Measurements from ENCODE around the gene EVX2. TPM values are rescaled to one million over a fixed set of nuclear protein-coding genes. Genes with fewer than 3 reads are reported as not detected.

The EVX2 gene
- total RNA-seq, 2 experiments from 2014 or later: not detected

DNA sequence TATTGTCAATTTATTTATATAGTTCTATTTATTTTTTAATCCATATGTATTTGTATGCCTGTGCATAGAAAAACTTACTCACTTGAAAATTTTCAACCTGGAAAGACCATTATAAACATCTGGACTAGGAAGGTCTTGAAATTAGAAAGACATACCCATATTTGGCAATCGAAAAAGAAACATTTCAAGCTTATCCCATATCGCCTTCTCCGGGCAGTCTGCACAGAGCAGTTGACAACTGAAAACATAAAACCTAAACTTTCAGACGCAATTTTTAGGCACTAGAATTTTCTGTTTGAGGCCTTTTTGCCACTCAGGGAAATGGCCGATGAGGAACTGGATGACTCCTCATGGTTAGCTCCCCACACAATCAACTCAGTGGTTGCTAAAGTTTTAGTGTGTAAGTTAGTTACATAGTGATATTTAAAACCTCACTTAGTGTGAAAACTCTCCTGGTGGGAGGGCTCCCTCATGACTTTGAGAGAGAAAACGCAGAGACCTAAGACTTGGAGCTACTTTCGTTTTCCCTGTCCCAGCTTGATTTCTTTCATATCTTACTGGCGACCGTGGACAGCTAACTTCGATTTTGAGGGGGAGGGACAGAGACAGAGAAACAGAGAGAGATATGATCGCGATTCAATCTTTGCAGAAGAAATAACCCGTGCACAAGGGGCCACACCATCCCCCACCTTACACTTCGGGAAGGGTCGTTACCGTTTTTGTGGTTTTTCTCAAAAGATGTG, 12.7 kb upstream of the EVX2 start:
- Mint-ChIP-seq H3K27me3 (peaks cover 90% of the 10 kb centered on the region), H3K4me3 (peak overlapping the region; percentile 49), H3K4me1 (ENCODE audit: low read depth) (peaks cover 43% of the 10 kb centered on the region), H3K9me3 (no peaks in the 10 kb centered on the region), H3K27ac (no peak overlapping the region), H3K36me3 (ENCODE audit: low read depth) (no peaks in the 10 kb centered on the region)
- ChIA-PET CTCF (interaction anchor here (1.0 to 2.6 kb wide), 4 partner anchors 15 to 1397 kb away, joined by 3 to 11 read pairs (median 6); no protein-coding TSS in a partner anchor), POLR2A (interaction anchor here (0.6 to 1.7 kb wide), 5 partner anchors 11 to 175 kb away, joined by 3 to 4 read pairs (median 4); partner anchors contain the start of gene LNPK)
- no peak overlapping the region for H3K27ac ChIP-seq (ENCODE audit: low read depth in 1 of 2, low read length in 2 of 2)
- intact Hi-C loops (cut with DNase I, micrococcal nuclease): loop anchor here (2.0 to 10.0 kb wide), 7 partner anchors 14 to 1402 kb away; no protein-coding TSS in a partner anchor
- H3K4me1 ChIP-seq (ENCODE audit: insufficient read depth, low read length): peaks cover 43% of the 10 kb centered on the region
- H3K9me3 ChIP-seq (ENCODE audit: control insufficient read depth in 1 of 2, insufficient read depth in 1 of 2, low read length in 2 of 2): peaks cover 7 to 50% of the 10 kb centered on the region in 2 experiments
- ATAC-seq (ENCODE audit: poor library complexity) (no peak), DNase-seq (peak in 1 of 14 experiments; percentile 13)
- no peaks in the 10 kb centered on the region for H3K36me3 ChIP-seq (ENCODE audit: insufficient read depth, low read length)
- peak overlapping the region; percentile 52 for H3K4me3 ChIP-seq (ENCODE audit: low read length)
- TF ChIP-seq, protein P1, sequence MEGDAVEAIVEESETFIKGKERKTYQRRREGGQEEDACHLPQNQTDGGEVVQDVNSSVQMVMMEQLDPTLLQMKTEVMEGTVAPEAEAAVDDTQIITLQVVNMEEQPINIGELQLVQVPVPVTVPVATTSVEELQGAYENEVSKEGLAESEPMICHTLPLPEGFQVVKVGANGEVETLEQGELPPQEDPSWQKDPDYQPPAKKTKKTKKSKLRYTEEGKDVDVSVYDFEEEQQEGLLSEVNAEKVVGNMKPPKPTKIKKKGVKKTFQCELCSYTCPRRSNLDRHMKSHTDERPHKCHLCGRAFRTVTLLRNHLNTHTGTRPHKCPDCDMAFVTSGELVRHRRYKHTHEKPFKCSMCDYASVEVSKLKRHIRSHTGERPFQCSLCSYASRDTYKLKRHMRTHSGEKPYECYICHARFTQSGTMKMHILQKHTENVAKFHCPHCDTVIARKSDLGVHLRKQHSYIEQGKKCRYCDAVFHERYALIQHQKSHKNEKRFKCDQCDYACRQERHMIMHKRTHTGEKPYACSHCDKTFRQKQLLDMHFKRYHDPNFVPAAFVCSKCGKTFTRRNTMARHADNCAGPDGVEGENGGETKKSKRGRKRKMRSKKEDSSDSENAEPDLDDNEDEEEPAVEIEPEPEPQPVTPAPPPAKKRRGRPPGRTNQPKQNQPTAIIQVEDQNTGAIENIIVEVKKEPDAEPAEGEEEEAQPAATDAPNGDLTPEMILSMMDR (IDR thresholded peaks at IDR 0.05): no peak
- H3K27me3 ChIP-seq (ENCODE audit: control insufficient read depth in 1 of 2, insufficient read depth in 2 of 2, low read length in 2 of 2): peaks cover 90 to 92% of the 10 kb centered on the region in 2 experiments

- Histone ChIP-seq H3K9me3 (ENCODE audit: control insufficient read depth in 1 of 2, insufficient read depth in 1 of 2, low read length in 2 of 2) (peaks cover 7 to 50% of the 10 kb centered on the region in 2 experiments), H3K4me3 (ENCODE audit: low read length) (no peak overlapping the region), H3K27ac (ENCODE audit: low read depth in 1 of 2, low read length in 2 of 2) (no peak overlapping the region), H3K27me3 (ENCODE audit: control insufficient read depth in 1 of 2, insufficient read depth in 2 of 2, low read length in 2 of 2) (peaks cover 89 to 92% of the 10 kb centered on the region in 2 experiments), H3K36me3 (ENCODE audit: insufficient read depth, low read length) (no peaks in the 10 kb centered on the region), H3K4me1 (ENCODE audit: insufficient read depth, low read length) (peaks cover 43% of the 10 kb centered on the region)
- no peaks in the 10 kb centered on the region for H3K36me3 Mint-ChIP-seq (ENCODE audit: low read depth)
- peaks cover 90% of the 10 kb centered on the region for H3K27me3 Mint-ChIP-seq
- ChIA-PET CTCF (no interaction called here), POLR2A (interaction anchor here (1.7 kb wide), 1 partner anchor 15 kb away, joined by 4 read pairs; no protein-coding TSS in a partner anchor)
- intact Hi-C loops (cut with DNase I, micrococcal nuclease): loop anchor here (5.0 to 10.0 kb wide), 5 partner anchors 728 to 1401 kb away; no protein-coding TSS in a partner anchor
- H3K4me1 Mint-ChIP-seq (ENCODE audit: low read depth): peaks cover 43% of the 10 kb centered on the region
- TF ChIP-seq, protein P1 (IDR thresholded peaks at IDR 0.05): no peak
- no peak overlapping the region for H3K4me3 Mint-ChIP-seq
- DNase-seq (no peak), ATAC-seq (ENCODE audit: poor library complexity) (no peak)
- H3K9me3 Mint-ChIP-seq: no peaks in the 10 kb centered on the region
- no peak overlapping the region for H3K27ac Mint-ChIP-seq
Observed at GRCh38 chr2:176095421-176095820, 11.7 kb upstream of the EVX2 start.

DNA sequence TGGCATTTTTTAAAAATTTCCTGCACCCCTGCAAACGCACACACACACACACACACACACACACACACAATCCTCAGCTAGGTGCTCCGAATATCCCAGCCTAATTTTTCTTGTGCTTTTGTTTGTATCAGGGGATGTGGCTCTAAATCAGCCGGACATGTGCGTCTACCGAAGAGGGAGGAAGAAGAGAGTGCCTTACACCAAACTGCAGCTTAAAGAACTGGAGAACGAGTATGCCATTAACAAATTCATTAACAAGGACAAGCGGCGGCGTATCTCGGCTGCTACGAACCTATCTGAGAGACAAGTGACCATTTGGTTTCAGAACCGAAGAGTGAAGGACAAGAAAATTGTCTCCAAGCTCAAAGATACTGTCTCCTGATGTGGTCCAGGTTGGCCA, 10.6 kb upstream of the EVX2 start:
- ChIA-PET CTCF (interaction anchor here (1.2 kb wide), 1 partner anchor 33 kb away, joined by 3 read pairs; no protein-coding TSS in a partner anchor), POLR2A (no interaction called here)
- TF ChIP-seq, protein P1 (IDR thresholded peaks at IDR 0.05): no peak
- Mint-ChIP-seq H3K27ac (no peak overlapping the region), H3K27me3 (peaks cover 92% of the 10 kb centered on the region), H3K36me3 (ENCODE audit: low read depth) (no peaks in the 10 kb centered on the region), H3K4me3 (peak overlapping the region; percentile 1), H3K9me3 (peaks cover 2% of the 10 kb centered on the region), H3K4me1 (ENCODE audit: low read depth) (peaks cover 43% of the 10 kb centered on the region)
- Histone ChIP-seq H3K4me1 (ENCODE audit: insufficient read depth, low read length) (peaks cover 35% of the 10 kb centered on the region), H3K36me3 (ENCODE audit: insufficient read depth, low read length) (no peaks in the 10 kb centered on the region), H3K9me3 (ENCODE audit: control insufficient read depth in 1 of 2, insufficient read depth in 1 of 2, low read length in 2 of 2) (peaks cover 7 to 40% of the 10 kb centered on the region in 2 experiments), H3K4me3 (ENCODE audit: low read length) (no peak overlapping the region), H3K27me3 (ENCODE audit: control insufficient read depth in 1 of 2, insufficient read depth in 2 of 2, low read length in 2 of 2) (peaks cover 89 to 92% of the 10 kb centered on the region in 2 experiments), H3K27ac (ENCODE audit: low read depth in 1 of 2, low read length in 2 of 2) (no peak overlapping the region)
- intact Hi-C loops (cut with DNase I, micrococcal nuclease): loop anchor here in 1 of 2 experiments (10.0 kb wide), 2 partner anchors 730 to 1400 kb away; no protein-coding TSS in a partner anchor
- ATAC-seq (ENCODE audit: poor library complexity) (no peak), DNase-seq (peak in 1 of 14 experiments; percentile 22)
